DMS 273 treated with DMSO at 0.1 percent for 48 hours (cell line): ENCODE measurements around the gene LMNTD2.

Experiments used
- DNase-seq: peaks from one replicate; lab custom pipeline; 2025; lab: John Stamatoyannopoulos, UW

LMNTD2 gene, protein sequence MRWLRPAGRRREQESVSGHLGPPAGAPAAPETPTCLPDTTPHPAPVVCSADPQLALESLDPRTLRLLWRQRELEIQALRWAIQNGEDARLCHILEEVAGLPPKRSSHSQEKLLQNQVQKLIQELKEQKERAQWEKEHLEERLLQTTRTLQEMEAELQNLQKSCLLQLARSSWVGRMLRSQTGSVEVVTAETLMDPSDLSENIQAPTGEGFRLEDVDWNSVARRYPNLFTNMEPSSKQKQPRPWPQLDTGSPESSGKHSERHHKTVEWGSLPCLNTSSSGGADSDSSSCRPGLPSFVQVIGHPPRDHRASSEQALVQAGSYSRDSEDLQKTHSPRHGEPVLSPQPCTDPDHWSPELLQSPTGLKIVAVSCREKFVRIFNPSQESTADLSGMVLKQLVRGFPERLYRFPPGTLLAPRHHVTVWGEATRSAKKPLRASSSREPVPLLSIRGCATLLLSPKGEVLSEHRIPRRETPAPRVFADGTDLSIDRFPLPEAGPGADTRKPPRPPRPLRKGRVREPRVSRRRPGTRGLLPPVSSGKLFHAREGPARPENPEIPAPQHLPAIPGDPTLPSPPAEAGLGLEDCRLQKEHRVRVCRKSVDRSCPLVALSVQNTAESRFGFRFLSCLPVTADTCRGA

DNA sequence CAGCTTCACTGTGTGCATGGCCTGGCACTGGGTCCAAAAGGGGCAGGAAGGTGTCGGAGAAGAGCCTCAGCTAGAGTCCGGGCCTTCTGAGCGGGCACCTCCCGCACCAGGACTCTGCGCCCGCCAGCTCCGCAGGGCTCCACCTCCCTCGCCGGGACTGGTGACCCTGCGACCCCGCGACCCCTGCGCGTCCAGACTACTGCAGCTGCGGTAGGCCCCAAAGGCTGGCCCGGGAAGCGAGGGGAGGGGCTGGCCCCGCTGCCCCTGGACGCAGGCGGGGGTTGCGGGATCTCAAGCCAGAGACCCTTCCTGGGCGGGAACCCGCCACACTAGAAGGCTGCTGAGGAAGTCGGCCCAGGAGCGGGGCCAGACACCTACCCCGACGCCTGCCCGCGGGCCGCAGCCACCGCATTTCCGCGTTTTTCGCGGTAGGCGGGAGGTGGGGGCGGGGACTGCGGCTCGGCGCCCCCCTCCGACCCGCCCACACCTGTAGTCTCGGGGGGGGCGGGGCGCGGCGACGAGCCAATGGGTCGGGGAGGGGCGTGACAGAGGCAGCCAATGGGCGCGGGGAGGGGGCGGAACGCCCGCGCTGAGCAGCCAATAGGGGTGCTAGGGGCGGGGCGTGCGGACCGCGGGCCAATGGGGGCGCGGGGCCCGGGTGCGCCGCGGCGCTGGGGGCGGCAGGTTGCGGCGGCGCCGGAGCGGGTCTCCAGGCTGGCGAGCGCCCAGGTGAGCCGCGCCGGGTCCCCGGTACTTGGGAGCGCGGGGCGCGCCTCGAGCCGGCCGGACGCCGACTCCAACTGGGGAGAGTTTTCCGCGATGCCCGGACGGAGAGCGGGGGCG is at the start of gene LMNTD2, which contains the start of gene RASSF7:
Gene LMNTD2, minus strand, starts transcription at position 434 of the 843 bp plus-strand sequence. Its CDS starts 22 bp downstream, at position 412.
Gene RASSF7, plus strand, starts transcription at position 666 of the 843 bp plus-strand sequence. CDS start 799 bp downstream, outside the sequence.
- DNase-seq, result peak; percentile 25

DNA sequence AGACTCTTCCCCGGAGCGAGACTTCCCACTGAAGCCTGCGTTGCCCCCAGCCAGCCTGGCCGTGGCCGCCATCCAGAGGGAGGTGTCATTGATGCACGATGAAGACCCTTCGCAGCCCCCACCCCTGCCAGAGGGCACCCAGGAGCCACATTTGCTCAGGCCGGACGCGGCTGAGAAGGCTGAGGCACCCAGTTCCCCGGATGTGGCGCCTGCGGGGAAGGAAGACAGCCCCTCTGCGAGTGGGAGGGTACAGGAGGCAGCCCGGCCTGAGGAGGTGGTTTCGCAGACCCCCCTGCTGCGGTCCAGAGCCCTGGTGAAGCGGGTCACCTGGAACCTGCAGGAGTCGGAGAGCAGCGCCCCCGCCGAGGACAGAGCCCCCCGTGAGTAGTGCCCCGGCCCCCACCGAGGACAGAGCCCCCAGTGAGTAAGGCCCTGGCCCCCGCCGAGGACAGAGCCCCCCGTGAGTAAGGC is 48.8 kb upstream of the LMNTD2 start:
- no peak for DNase-seq

DNA sequence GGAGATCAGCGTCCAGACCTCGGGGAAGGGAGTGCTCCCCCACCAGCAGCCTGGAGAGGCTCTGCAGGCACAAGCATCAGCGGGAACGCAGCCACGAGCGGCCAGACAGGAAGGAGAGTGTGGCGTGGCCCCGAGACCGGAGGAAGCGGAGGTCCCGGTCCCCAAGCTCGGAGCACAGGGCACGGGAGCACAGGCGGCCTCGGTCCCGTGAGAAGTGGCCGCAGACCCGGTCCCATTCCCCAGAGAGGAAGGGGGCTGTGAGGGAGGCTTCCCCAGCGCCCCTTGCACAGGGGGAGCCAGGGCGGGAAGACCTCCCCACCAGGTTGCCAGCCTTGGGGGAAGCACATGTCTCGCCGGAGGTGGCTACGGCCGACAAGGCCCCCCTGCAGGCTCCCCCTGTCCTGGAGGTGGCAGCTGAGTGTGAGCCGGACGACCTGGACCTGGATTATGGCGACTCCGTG is 48.3 kb upstream of the LMNTD2 start:
- no peak for DNase-seq

DNA sequence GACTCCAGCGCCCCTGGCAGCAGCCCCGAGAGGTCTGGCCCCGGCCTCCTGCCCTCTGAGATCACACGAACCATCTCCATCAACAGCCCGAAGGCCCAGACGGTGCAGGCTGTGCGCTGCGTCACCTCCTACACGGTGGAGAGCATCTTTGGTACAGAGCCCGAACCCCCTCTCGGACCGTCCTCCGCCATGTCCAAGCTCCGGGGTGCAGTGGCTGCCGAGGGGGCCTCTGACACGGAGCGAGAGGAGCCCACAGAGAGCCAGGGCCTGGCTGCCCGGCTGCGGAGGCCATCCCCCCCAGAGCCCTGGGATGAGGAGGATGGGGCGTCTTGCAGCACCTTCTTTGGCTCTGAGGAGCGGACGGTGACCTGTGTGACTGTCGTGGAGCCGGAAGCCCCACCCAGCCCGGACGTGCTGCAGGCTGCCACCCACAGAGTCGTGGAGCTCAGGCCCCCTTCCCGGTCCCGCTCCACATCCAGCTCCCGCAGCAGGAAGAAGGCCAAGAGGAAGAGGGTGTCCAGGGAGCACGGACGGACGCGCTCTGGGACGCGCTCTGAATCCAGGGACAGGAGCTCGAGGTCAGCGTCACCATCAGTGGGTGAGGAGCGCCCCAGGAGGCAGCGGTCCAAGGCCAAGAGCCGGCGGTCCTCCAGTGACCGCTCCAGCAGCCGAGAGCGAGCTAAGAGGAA is 47.6 kb upstream of the LMNTD2 start:
- no peak for DNase-seq

DNA sequence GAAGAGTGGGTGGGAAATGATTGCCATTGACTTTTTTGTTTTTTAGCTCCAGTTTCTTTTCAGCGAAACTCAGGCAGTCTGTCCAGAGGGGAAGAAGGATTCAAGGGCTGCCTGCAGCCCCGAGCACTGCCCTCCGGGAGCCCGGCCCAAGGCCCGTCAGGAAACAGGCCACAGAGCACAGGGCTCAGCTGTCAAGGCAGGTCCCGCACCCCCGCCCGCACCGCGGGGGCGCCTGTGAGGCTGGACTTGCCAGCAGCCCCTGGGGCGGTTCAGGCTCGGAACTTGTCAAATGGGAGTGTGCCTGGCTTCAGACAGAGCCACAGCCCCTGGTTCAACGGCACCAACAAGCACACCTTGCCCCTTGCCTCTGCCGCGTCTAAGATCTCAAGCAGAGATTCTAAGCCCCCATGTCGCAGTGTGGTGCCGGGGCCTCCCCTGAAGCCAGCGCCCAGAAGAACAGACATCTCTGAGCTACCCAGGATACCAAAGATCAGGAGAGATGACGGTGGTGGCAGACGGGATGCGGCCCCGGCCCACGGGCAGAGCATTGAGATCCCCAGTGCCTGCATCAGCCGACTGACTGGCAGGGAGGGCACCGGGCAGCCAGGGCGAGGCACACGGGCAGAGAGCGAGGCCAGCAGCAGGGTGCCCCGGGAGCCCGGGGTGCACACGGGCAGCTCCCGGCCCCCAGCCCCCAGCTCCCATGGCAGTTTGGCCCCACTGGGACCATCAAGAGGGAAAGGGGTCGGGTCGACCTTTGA is 46.7 kb upstream of the LMNTD2 start:
- DNase-seq, result no peak

DNA sequence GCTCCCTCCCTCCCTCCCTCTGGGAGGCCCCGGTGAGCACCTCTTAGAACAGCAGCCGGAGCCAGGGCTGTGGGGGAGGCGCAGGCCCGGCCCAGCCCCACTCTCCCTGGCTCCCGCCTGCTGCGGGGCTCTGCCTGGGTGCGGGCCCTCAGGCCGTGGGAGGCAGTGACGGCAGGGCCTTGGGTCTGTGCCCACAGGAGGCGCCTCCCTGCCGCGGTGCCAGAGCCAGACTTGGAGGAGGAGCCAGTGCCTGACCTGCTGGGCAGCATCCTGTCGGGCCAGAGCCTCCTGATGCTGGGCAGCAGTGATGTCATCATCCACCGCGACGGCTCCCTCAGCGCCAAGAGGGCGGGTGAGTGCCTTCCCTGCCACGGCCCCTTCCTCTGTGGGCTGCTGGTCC is 45.7 kb upstream of the LMNTD2 start:
- no peak for DNase-seq

DNA sequence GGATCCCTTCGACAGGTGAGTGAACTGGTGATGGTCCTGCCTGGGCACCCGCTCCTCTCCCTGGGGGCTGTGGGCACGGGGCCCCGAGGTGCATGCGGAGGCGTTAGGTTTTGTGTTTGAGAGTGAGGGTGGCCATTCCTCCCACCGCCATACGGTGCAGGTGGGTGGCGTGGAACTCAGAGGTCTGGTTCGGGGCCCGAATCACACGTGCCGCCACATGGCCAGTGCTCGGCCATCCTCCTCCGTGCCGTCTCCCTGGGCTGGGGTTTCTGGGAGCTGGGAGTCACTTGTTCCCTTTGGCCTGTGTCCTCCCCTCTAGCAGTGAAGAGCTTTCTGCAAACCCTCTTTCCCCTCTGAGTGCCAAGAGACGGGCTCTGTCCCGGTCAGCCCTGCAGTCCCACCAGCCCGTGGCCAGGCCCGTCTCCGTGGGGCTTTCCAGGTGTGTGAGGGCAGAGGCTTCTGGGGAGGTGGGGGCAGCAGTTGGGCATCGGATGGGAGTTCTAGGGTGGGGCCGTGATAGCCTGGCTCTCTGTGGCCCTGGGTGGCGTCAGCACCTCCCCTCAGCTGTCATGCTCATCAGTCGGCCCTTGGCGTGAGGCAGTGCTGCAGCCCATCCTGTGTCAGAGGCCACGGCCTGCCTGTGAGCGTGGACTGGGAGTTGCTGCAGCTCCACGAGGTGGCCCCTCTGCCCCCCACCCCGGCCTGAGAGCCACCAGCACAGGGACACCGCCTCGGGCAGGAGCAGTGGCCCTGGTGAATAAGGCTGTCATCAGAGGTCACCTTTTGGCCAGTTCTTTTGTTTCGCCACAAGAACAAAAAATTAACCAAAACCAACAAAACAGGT is 45.0 kb upstream of the LMNTD2 start:
- no peak for DNase-seq

DNA sequence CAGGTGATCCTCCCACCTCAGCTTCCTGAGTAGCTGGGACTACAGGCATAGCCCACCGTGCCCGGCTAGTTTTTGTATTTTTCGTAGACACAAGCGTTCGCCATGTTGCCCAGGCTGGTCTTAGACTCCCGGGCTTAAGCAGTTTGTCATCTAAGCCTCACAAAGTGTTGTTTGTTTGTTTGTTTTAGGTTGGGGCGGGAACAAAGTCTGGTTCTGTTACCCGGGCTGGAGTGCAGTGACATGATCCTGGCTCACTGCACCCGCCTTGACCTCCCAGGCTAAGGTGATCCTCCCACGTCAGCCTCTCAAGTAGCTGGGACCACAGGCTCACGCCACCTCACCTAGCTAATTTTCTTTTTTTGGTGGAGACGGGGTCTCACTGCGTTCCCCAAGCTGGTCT is 42.6 kb upstream of the LMNTD2 start:
- DNase-seq, result no peak

DNA sequence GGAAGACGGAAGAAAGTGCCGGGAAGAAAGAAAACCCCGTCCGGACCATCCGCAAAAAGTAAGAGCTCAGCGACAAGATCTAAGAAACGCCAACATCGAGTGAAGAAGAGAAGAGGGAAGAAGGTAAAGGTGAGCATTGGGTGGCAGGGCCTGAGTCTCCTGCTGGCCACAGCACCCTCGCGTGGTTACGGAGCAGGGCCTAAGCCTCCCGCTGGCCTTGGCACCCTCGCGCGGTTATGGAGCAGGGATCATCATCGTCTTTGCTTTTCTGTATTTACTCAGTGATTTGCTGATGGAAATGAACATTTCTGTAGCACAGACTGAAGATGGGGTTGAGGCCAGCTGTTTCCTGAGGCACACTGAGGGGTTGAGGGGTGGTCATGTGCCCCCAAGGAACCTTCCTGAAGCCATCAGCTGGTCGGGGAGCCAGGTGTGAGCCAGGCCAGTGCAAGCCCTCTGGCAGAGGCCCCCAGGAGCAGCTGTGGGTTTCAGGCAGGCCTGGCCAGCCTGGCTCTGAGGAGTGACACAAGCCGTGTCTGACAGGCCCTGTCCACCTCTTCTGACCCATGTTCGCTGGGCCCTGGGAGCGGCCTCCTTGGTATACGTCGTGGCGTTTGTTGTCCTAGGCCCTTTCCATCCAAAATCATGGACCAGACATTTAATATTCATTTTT is 41.2 kb upstream of the LMNTD2 start:
- no peak for DNase-seq

DNA sequence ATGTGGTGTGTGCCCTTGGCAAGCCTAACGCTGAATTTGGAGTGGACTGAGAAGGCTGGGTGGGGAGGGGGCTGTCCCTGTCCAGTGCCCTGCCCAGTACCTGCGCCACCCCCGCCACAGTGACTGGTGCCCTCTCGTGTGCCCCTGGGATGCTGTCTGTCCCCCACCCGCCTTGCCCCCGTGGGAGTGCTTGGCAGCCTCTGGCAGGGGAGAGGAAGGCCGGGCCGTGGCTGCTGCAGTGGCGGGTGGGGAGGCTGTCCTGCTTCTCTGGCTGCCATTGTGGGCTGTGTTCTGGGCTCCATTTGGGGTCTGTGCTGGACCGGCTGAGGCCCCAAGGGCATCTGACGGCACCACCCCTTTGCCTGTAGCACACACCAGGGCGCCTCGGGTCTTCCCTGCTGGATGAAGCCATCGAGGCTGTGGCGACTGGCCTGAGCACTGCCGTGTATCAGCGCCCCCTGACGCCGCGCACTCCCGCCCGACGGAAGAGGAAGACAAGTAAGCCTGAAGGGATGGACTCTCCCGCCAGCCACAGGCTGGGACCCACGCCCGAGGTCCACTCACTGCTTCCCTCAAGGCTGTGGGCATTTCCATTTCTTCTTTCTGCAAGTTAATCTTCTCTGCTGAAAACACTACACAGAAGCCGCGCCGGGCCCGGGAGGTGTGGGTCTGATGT is 37.6 kb upstream of the LMNTD2 start:
- no peak for DNase-seq

DNA sequence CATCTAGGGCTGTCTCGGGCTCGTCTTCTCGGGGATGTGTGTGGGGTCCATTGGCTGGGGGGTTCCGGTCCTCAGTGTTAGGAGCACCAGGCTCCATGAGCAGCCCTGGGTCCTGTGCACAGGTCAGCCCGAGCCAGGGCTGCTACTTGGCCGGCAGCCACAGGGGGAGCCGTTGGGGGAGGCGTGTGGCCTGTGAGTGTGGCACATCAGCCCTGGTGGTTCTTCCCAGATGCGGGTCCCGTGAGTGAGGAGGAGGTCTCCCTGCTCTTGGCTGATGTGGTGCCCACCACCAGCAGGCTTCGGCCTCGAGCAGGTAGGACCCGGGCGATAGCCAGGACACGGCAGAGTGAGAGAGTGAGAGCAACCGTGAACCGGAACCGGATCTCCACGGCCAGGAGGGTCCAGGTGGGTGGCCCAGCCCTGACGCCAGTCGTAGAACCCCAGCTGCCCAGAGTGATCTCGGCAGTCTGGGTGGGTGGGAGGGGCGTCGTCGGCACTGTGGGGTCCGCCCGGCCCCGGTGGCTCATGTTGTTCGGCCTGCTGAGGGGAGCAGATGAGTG is 36.7 kb upstream of the LMNTD2 start:
- no peak for DNase-seq

DNA sequence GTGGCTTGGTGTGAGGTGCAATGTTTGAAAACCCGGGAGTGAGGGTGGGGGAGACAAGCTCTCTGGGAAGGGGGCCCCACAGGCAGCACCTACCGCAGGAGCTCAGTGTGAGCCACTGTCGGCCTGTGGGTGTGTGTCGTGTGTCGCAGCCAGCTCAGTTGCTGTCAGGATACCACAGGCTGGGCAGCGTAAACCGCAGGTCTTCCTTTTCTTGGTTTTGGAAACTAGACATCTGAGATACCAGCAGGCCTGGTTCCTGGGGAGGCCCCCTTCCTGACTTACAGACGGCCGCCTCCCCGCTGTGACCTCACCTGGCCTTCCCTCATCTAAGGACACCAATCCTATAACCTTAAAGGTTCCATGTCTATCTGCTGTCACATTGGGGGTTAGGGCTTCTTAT is 35.8 kb upstream of the LMNTD2 start:
- no peak for DNase-seq

DNA sequence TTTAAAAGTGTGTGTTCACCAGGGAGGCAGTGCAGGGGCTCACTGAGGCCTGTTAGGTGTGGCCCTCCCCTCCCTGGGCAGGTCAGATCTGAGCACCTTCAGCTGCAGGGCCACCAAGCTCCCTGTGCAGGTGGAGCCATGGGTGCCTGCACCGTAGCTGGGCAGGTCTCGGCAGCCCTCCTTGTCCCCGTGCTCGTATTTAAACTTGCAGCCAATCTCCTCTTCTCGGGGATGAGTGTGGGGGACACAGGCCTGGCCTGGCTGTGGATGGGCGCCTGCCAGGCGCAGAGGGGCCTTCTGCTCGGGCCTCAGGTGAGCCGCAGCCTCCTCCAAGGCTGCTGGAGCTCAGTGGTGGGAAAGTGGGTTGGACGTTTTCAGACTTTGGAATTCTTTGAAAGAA is 34.9 kb upstream of the LMNTD2 start:
- no peak for DNase-seq

DNA sequence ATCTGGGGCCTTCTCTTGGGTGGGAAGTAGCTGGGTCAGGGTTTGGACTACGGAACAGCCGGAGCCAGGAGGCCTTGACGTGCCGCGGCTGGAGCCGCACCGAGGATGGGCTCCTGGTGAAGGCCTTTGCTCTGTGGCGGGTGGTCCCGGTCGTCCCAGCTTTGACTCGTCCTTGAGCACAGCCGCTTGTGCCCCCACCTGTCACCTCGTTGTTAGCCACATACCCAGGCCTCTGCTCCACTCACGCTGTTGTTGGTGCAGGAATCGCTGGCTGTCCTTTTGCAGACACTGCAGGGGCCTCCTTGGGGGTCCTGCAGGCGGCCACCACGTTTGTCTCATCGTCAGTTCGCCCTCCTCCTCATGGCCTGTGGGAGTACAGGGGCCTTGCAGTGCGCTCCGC is 32.8 kb upstream of the LMNTD2 start:
- DNase-seq, result no peak

DNA sequence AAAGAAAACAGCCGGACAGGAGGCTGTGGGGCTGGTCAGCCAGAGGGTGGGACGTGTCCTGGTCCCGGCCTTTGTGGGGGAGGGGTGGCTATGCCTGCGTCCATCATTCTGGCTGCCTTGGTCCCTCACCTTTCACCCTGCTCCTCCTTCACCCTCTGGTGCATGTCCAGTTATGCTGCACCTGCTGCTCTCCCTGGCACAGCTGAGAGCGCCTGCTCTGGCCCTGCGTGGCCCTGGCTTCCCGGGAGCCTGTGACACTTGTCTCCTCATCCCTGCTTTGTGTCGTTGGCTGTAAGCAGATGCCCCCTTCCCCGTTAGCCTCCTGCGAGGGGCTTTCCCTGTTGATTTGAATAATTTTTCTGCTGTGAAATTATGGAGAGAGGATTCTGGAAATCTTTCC is 32.4 kb upstream of the LMNTD2 start:
- no peak for DNase-seq

DNA sequence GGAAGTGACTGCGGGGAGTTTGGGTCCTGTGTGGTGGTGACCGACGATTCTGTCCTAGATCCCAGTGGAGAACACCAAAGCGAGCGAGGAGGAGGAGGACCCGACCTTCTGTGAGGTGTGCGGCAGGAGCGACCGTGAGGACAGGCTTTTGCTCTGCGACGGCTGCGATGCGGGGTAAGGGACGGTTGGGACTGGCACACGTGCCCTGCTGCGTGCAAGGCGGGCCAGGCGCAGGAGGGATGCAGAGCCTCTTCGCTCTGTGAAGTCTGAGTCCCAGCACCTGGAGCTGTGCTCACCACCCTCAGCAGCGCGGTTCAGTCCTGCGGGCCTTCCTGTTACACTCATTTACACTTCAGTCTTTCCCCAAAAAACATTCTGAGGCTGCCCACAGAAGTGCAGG is 32.0 kb upstream of the LMNTD2 start:
- no peak for DNase-seq

DNA sequence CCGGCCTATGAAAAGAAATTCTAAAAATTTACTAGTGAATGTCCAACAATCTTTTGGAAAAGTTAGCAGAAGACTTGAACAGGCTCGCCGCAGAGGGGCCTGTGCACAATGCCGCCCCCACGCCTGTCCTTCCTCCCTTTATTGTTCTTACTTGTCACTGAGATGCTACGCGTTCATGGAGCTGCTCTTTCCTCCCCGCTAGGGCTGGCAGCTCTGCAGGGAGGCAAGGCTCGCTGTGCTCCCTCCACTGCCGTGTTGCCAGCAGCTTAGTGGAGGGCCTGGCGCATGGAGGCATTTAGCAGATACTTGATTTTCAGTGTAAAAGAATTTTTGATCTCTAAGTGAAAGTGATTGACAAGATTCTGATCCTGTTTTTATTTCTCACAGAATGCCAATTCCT is 30.5 kb upstream of the LMNTD2 start:
- DNase-seq, result no peak

DNA sequence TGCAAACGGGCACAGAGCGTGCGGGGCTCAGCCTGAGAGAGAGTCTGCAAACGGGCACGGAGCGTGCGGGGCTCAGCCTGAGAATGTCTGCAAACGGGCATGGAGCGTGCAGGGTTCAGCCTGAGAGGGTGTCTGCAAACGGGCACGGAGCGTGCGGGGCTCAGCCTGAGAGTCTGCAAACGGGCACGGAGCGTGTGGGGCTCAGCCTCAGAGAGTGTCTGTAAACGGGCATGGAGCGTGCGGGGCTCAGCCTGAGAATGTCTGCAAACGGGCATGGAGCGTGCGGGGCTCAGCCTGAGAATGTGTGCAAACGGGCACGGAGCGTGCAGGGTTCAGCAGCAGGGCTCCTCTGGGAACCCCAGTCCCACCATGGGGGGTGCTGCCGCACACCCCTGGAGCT is 29.3 kb upstream of the LMNTD2 start:
- DNase-seq, result no peak

DNA sequence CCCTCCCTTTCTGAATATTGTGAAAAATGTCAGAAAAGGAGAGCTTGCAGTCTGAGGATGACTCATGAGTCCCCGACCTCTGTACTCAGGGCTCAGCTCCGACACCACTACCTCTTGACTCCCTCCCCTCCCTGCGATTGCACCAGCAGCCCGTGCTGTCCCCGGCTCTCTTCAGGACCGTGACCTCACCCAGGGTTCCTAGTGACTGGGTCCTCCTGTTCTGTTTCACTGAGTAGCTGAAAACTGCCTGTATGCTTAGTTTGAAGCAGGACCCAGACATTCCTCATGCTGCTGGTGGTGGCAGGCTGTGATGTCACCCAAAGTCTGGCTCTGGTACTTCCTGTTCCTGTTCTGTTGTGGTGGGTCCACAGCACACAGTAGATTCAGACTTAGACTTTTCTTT is 27.4 kb upstream of the LMNTD2 start:
- no peak for DNase-seq
